Measurements from ENCODE around the gene TRMT11. TPM values are rescaled to one million over a fixed set of nuclear protein-coding genes. Genes with fewer than 3 reads are reported as not detected.

The TRMT11 gene
- total and polyA plus RNA-seq, 2 of the 13 experiments (the other 11 are each of a cell fraction or from before 2014, with no cell fraction given): 42.2 to 81.9 TPM

DNA sequence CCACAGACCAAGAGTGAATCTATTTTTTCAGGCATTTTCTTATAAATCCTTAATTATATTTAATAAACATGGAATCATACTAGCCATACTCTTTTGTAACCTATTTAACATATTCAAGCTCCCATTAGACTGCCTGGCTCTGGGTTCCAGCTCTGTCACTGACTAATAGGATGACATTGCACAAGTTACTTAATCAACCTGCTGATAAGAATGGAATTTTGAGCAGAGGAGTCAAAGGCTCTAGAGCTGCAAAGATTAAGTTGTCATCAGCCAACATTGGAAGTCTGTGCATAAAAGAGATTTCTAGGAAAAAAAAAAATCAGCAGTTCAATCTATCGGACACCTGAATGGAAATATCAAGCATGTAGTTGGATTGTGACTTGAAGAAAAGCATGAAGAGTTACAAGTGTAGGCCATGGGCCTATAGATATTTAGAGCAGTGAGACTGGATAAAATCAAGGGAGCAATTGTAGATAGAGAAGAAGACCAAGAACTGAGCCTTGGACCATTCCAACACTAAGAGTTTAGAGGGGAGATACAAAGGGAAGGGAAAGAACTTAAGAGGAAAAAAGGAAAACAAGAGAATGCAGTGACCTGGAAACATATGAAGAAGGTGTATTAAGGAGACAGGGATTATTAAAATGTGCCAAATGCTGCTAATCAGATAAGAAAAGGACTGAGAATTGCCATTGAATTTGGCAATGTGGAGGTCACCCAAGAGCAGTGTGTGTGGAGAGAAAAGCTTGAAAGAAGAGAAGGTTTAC lies 40.8 kb upstream of the TRMT11 start (continued):
- TF ChIP-seq, protein P1, sequence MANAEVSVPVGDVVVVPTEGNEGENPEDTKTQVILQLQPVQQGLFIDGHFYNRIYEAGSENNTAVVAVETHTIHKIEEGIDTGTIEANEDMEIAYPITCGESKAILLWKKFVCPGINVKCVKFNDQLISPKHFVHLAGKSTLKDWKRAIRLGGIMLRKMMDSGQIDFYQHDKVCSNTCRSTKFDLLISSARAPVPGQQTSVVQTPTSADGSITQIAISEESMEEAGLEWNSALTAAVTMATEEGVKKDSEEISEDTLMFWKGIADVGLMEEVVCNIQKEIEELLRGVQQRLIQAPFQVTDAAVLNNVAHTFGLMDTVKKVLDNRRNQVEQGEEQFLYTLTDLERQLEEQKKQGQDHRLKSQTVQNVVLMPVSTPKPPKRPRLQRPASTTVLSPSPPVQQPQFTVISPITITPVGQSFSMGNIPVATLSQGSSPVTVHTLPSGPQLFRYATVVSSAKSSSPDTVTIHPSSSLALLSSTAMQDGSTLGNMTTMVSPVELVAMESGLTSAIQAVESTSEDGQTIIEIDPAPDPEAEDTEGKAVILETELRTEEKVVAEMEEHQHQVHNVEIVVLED (CRISPR knock-in tag; IDR thresholded peaks at IDR 0.05; ENCODE audit: borderline replicate concordance): no peak
- no peak; the same call in 1 of the 2 replicates for TF ChIP-seq ZNF337 (CRISPR knock-in tag; IDR thresholded peaks at IDR 0.05; ENCODE audit: borderline replicate concordance, low read depth)
- TF ChIP-seq, protein P2, sequence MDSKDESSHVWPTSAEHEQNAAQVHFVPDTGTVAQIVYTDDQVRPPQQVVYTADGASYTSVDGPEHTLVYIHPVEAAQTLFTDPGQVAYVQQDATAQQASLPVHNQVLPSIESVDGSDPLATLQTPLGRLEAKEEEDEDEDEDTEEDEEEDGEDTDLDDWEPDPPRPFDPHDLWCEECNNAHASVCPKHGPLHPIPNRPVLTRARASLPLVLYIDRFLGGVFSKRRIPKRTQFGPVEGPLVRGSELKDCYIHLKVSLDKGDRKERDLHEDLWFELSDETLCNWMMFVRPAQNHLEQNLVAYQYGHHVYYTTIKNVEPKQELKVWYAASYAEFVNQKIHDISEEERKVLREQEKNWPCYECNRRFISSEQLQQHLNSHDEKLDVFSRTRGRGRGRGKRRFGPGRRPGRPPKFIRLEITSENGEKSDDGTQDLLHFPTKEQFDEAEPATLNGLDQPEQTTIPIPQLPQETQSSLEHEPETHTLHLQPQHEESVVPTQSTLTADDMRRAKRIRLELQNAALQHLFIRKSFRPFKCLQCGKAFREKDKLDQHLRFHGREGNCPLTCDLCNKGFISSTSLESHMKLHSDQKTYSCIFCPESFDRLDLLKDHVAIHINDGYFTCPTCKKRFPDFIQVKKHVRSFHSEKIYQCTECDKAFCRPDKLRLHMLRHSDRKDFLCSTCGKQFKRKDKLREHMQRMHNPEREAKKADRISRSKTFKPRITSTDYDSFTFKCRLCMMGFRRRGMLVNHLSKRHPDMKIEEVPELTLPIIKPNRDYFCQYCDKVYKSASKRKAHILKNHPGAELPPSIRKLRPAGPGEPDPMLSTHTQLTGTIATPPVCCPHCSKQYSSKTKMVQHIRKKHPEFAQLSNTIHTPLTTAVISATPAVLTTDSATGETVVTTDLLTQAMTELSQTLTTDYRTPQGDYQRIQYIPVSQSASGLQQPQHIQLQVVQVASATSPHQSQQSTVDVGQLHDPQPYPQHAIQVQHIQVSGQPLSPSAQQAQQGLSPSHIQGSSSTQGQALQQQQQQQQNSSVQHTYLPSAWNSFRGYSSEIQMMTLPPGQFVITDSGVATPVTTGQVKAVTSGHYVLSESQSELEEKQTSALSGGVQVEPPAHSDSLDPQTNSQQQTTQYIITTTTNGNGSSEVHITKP (CRISPR knock-in tag; IDR thresholded peaks at IDR 0.05; ENCODE audit: low read depth): peak; percentile 68
- no peak for TF ChIP-seq SMC3 (IDR thresholded peaks at IDR 0.05; ENCODE audit: low read length)
- TF ChIP-seq KLF6 (CRISPR knock-in tag; IDR thresholded peaks at IDR 0.05): no peak
- TF ChIP-seq, protein P3, sequence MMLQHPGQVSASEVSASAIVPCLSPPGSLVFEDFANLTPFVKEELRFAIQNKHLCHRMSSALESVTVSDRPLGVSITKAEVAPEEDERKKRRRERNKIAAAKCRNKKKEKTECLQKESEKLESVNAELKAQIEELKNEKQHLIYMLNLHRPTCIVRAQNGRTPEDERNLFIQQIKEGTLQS (CRISPR knock-in tag; IDR thresholded peaks at IDR 0.05): no peak
- no peak for TF ChIP-seq ZNF232 (CRISPR knock-in tag; IDR thresholded peaks at IDR 0.05; ENCODE audit: borderline replicate concordance)
- TF ChIP-seq ZNF451 (CRISPR knock-in tag; IDR thresholded peaks at IDR 0.05): no peak
- peak; percentile 43 for TF ChIP-seq TCF7 (IDR thresholded peaks at IDR 0.05; ENCODE audit: low read depth)
- TF ChIP-seq, protein P4, sequence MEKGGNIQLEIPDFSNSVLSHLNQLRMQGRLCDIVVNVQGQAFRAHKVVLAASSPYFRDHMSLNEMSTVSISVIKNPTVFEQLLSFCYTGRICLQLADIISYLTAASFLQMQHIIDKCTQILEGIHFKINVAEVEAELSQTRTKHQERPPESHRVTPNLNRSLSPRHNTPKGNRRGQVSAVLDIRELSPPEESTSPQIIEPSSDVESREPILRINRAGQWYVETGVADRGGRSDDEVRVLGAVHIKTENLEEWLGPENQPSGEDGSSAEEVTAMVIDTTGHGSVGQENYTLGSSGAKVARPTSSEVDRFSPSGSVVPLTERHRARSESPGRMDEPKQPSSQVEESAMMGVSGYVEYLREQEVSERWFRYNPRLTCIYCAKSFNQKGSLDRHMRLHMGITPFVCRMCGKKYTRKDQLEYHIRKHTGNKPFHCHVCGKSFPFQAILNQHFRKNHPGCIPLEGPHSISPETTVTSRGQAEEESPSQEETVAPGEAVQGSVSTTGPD (CRISPR knock-in tag; IDR thresholded peaks at IDR 0.05): no peak
- no peak for TF ChIP-seq ZFY (CRISPR knock-in tag; IDR thresholded peaks at IDR 0.05)
- TF ChIP-seq, protein P5, sequence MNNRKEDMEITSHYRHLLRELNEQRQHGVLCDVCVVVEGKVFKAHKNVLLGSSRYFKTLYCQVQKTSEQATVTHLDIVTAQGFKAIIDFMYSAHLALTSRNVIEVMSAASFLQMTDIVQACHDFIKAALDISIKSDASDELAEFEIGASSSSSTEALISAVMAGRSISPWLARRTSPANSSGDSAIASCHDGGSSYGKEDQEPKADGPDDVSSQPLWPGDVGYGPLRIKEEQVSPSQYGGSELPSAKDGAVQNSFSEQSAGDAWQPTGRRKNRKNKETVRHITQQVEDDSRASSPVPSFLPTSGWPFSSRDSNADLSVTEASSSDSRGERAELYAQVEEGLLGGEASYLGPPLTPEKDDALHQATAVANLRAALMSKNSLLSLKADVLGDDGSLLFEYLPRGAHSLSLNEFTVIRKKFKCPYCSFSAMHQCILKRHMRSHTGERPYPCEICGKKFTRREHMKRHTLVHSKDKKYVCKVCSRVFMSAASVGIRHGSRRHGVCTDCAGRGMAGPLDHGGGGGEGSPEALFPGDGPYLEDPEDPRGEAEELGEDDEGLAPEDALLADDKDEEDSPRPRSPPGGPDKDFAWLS (CRISPR knock-in tag; IDR thresholded peaks at IDR 0.05; ENCODE audit: borderline replicate concordance): no peak
- no peak for TF ChIP-seq ZNF432 (CRISPR knock-in tag; IDR thresholded peaks at IDR 0.05; ENCODE audit: borderline replicate concordance)
- TF ChIP-seq ZNF24 (IDR thresholded peaks at IDR 0.05): no peak
- TF ChIP-seq HNRNPH1 (optimal IDR thresholded peaks at IDR 0.05; ENCODE audit: low read depth, low read length): no peak
- TF ChIP-seq ZNF724P (CRISPR knock-in tag; IDR thresholded peaks at IDR 0.05; ENCODE audit: borderline replicate concordance): no peak
- no peak for TF ChIP-seq SIN3A (IDR thresholded peaks at IDR 0.05; ENCODE audit: borderline replicate concordance, low read depth, low read length)
- TF ChIP-seq NFATC3 (CRISPR knock-in tag; IDR thresholded peaks at IDR 0.05): no peak
- TF ChIP-seq ZNF615 (CRISPR knock-in tag; IDR thresholded peaks at IDR 0.05; ENCODE audit: borderline replicate concordance): no peak
- no peak for TF ChIP-seq ZNF747 (CRISPR knock-in tag; IDR thresholded peaks at IDR 0.05; ENCODE audit: borderline replicate concordance)
- TF ChIP-seq RORA (CRISPR knock-in tag; IDR thresholded peaks at IDR 0.05): no peak

Measured in HepG2 (cell line).